Astrocyte (in vitro differentiated cells and primary cell): Measurements from ENCODE around the gene DPF3. TPM values are rescaled to one million over a fixed set of nuclear protein-coding genes. Genes with fewer than 3 reads are reported as not detected.

Experiments
- DNase-seq: peaks from one replicate; pipeline ENCODE4 v3.0.0-alpha.2; 2010; ENCODE audit warnings: low read depth
- FAIRE-seq: peaks from 2 replicates; lab custom pipeline; 2011; peaks lifted over from hg19 to GRCh38; lab: Jason Lieb, UNC
- H2AFZ ChIP-seq: 2 replicates; pipeline ENCODE4 v1.6.0; 2012; ENCODE audit warnings: low read depth, low read length, inconsistent platforms
- H3K27ac ChIP-seq: 2 replicates; pipeline ENCODE4 v1.5.1; 2011; ENCODE audit warnings: low read depth, low read length, inconsistent platforms
- H3K27me3 ChIP-seq: 2 replicates; pipeline ENCODE4 v1.6.0; 2011; ENCODE audit warnings: low read length, inconsistent platforms; ENCODE audit not compliant: insufficient read depth
- H3K36me3 ChIP-seq: 2 replicates; pipeline ENCODE4 v1.5.1; 2011; ENCODE audit warnings: low read length, inconsistent platforms; ENCODE audit not compliant: insufficient read depth
- H3K4me1 ChIP-seq: 2 replicates; pipeline ENCODE4 v1.5.1; 2011; ENCODE audit warnings: low read length, inconsistent platforms; ENCODE audit not compliant: insufficient read depth
- H3K4me2 ChIP-seq: 2 replicates; pipeline ENCODE4 v1.6.0; 2012; ENCODE audit warnings: low read length, inconsistent platforms
- H3K4me3 ChIP-seq: 2 replicates; pipeline ENCODE4 v1.5.1; 2011; ENCODE audit warnings: low read depth, mild to moderate bottlenecking, low read length, inconsistent platforms; ENCODE audit not compliant: insufficient read depth
- H3K79me2 ChIP-seq: 2 replicates; pipeline ENCODE4 v1.6.0; 2012; ENCODE audit warnings: mild to moderate bottlenecking, low read length, inconsistent platforms; ENCODE audit not compliant: insufficient read depth
- H3K9ac ChIP-seq: 2 replicates; pipeline ENCODE4 v1.6.0; 2012; ENCODE audit warnings: mild to moderate bottlenecking, low read length, inconsistent platforms
- H3K9me3 ChIP-seq: 2 replicates; pipeline ENCODE4 v1.5.1; 2012; ENCODE audit warnings: low read depth, mild to moderate bottlenecking, low read length, inconsistent platforms; ENCODE audit not compliant: insufficient read depth
- H4K20me1 ChIP-seq: 2 replicates; pipeline ENCODE4 v1.6.0; 2012; ENCODE audit warnings: low read length, inconsistent platforms; ENCODE audit not compliant: insufficient read depth
- H3K27ac Mint-ChIP-seq: one replicate; pipeline ENCODE4 v1.8.0; 2021; ENCODE audit warnings: mild to moderate bottlenecking, mixed read lengths; ENCODE audit not compliant: unreplicated experiment
- H3K27me3 Mint-ChIP-seq: one replicate; pipeline ENCODE4 v1.8.0; 2021; ENCODE audit warnings: low read depth, mixed read lengths; ENCODE audit not compliant: unreplicated experiment
- H3K36me3 Mint-ChIP-seq: one replicate; pipeline ENCODE4 v1.8.0; 2021; ENCODE audit warnings: low read depth, mixed read lengths; ENCODE audit not compliant: unreplicated experiment
- H3K4me1 Mint-ChIP-seq: one replicate; pipeline ENCODE4 v1.8.0; 2021; ENCODE audit warnings: low read depth, mixed read lengths; ENCODE audit not compliant: unreplicated experiment
- H3K4me3 Mint-ChIP-seq: one replicate; pipeline ENCODE4 v1.8.0; 2021; ENCODE audit warnings: mild to moderate bottlenecking, moderate library complexity, mixed read lengths; ENCODE audit not compliant: unreplicated experiment
- H3K9me3 Mint-ChIP-seq: one replicate; pipeline ENCODE4 v1.8.0; 2021; ENCODE audit warnings: mild to moderate bottlenecking, mixed read lengths; ENCODE audit not compliant: unreplicated experiment
- CTCF ChIP-seq: IDR thresholded peaks from 2 replicates; pipeline ENCODE4 v1.5.1; 2011; ENCODE audit warnings: low read depth, mild to moderate bottlenecking, inconsistent platforms, low read length, moderate library complexity; ENCODE audit not compliant: insufficient read depth
- EZH2 ChIP-seq: IDR thresholded peaks from 2 replicates; pipeline ENCODE4 v1.6.1; 2012; ENCODE audit warnings: mild to moderate bottlenecking, low read length, inconsistent platforms; ENCODE audit not compliant: insufficient read depth
- total RNA-seq: library from RNA; stranded (reverse); gene quantifications from 2 replicates; pipeline ENCODE4 v1.2.1, GENCODE V29; 2021

Gene DPF3
- total RNA-seq, 1 donor from 2014 or later: 2.4 TPM

GRCh38 chr14:72598306-72598705 lies 295.6 kb downstream of the DPF3 start:
- Histone ChIP-seq H3K27ac (no peak overlapping the region), H3K4me1 (peaks cover 1% of the 10 kb centered on the region), H3K9ac (no peak overlapping the region), H3K4me2 (no peak overlapping the region), H3K4me3 (no peak overlapping the region), H3K36me3 (no peaks in the 10 kb centered on the region), H2AFZ (no peak overlapping the region), H3K79me2 (no peaks in the 10 kb centered on the region), H3K9me3 (no peaks in the 10 kb centered on the region), H3K27me3 (no peaks in the 10 kb centered on the region), H4K20me1 (no peaks in the 10 kb centered on the region)
- FAIRE-seq (no peak), DNase-seq (no peak)
- no peak for TF ChIP-seq CTCF
- TF ChIP-seq EZH2: no peak
- Mint-ChIP-seq H3K4me3 (no peak overlapping the region), H3K4me1 (peaks cover 10% of the 10 kb centered on the region), H3K27ac (no peak overlapping the region), H3K36me3 (no peaks in the 10 kb centered on the region), H3K9me3 (peaks cover 6% of the 10 kb centered on the region), H3K27me3 (peaks cover 14% of the 10 kb centered on the region)

GRCh38 chr14:72597252-72598233 lies 296.4 kb downstream of the DPF3 start:
- H3K36me3 ChIP-seq: no peaks in the 10 kb centered on the region
- no peak overlapping the region for H3K27ac Mint-ChIP-seq
- H3K4me3 Mint-ChIP-seq: no peak overlapping the region
- H2AFZ ChIP-seq: no peak overlapping the region
- FAIRE-seq (no peak), DNase-seq (no peak)
- no peaks in the 10 kb centered on the region for H3K79me2 ChIP-seq
- H3K27me3 ChIP-seq: no peaks in the 10 kb centered on the region
- H3K4me3 ChIP-seq: no peak overlapping the region
- peaks cover 8% of the 10 kb centered on the region for H3K4me1 Mint-ChIP-seq
- no peaks in the 10 kb centered on the region for H3K9me3 ChIP-seq
- no peak overlapping the region for H3K9ac ChIP-seq
- TF ChIP-seq CTCF (no peak), EZH2 (no peak)
- no peak overlapping the region for H3K4me2 ChIP-seq
- no peaks in the 10 kb centered on the region for H3K36me3 Mint-ChIP-seq
- peaks cover 19% of the 10 kb centered on the region for H3K27me3 Mint-ChIP-seq
- no peak overlapping the region for H3K27ac ChIP-seq
- H3K4me1 ChIP-seq: no peaks in the 10 kb centered on the region
- no peaks in the 10 kb centered on the region for H4K20me1 ChIP-seq
- peaks cover 6% of the 10 kb centered on the region for H3K9me3 Mint-ChIP-seq
